GM19397 (cell line): ENCODE measurements around the gene PROM1.

Experiments used
- ATAC-seq: cut with Tn5 transposase; IDR thresholded peaks from one replicate; pipeline ENCODE4 v1.9.1; 2021; ENCODE audit warnings: mild to moderate bottlenecking, moderate library complexity; ENCODE audit not compliant: unreplicated experiment

PROM1 gene

GRCh38 chr4:16110199-16110598 lies 26.4 kb upstream of the PROM1 start:
- ATAC-seq: no peak

- ATAC-seq: no peak
Observed at GRCh38 chr4:16109256-16109655, 25.4 kb upstream of the PROM1 start.

- ATAC-seq: no peak
Observed at GRCh38 chr4:16106956-16107355, 23.1 kb upstream of the PROM1 start.

- ATAC-seq: no peak
Observed at GRCh38 chr4:16104520-16104919, 20.7 kb upstream of the PROM1 start.

- no peak for ATAC-seq
Observed at GRCh38 chr4:16102356-16102755, 18.5 kb upstream of the PROM1 start.

- no peak for ATAC-seq
Observed at GRCh38 chr4:16100833-16101232, 17.0 kb upstream of the PROM1 start.

- no peak for ATAC-seq
Observed at GRCh38 chr4:16092682-16093319, 9.0 kb upstream of the PROM1 start.

GRCh38 chr4:16090096-16090705 lies 6.4 kb upstream of the PROM1 start:
- no peak for ATAC-seq

GRCh38 chr4:16089156-16089555 lies 5.3 kb upstream of the PROM1 start:
- ATAC-seq: no peak

GRCh38 chr4:16088601-16089000 lies 4.8 kb upstream of the PROM1 start:
- no peak for ATAC-seq

GRCh38 chr4:16085822-16086221 lies 2.0 kb upstream of the PROM1 start:
- ATAC-seq: no peak

- ATAC-seq: no peak
Observed at GRCh38 chr4:16082426-16083240, 1.2 kb downstream of the PROM1 start.

- no peak for ATAC-seq
Observed at GRCh38 chr4:16082041-16082425, 1.8 kb downstream of the PROM1 start.

GRCh38 chr4:16079046-16079445 lies 4.8 kb downstream of the PROM1 start:
- peak; percentile 68 for ATAC-seq

GRCh38 chr4:16078195-16078760 lies 5.5 kb downstream of the PROM1 start:
- no peak for ATAC-seq

- ATAC-seq: no peak
Observed at GRCh38 chr4:16077786-16078185, 6.0 kb downstream of the PROM1 start.

GRCh38 chr4:16075975-16076757 lies 7.7 kb downstream of the PROM1 start:
- ATAC-seq: no peak

- ATAC-seq: no peak
Observed at GRCh38 chr4:16075061-16075460, 8.8 kb downstream of the PROM1 start.

- ATAC-seq: no peak
Observed at GRCh38 chr4:16072168-16072567, 11.7 kb downstream of the PROM1 start.

- ATAC-seq: no peak
Observed at GRCh38 chr4:16070203-16070602, 13.6 kb downstream of the PROM1 start.

GRCh38 chr4:16067515-16067914 lies 16.3 kb downstream of the PROM1 start:
- ATAC-seq: no peak
